GM18498 (cell line): Measurements from ENCODE around the gene ANGPTL8.

ENCODE experiments used
- ATAC-seq: cut with Tn5 transposase; IDR thresholded peaks from one replicate; pipeline ENCODE4 v1.9.1; 2021; ENCODE audit warnings: mild to moderate bottlenecking, moderate library complexity; ENCODE audit not compliant: unreplicated experiment

ANGPTL8 gene

DNA sequence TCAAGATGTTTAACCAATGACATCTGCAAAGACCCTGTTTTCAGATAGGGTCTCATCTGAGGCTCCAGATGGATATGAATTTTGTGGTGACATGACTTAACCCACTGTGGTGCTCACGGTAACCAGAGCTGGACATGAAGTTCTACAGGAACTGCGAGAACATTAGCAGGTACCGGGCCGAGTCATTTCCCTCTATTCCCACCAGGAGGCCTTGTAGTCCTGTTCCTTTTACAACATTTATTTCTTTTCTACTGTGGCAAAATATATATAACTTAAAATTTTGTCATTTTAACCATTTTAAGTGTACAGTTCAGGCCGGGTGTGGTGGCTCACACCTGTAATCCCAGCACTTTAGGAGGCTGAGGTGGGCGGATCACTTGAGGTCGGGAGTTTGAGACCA, 48.9 kb downstream of the ANGPTL8 start:
- ATAC-seq = no peak

DNA sequence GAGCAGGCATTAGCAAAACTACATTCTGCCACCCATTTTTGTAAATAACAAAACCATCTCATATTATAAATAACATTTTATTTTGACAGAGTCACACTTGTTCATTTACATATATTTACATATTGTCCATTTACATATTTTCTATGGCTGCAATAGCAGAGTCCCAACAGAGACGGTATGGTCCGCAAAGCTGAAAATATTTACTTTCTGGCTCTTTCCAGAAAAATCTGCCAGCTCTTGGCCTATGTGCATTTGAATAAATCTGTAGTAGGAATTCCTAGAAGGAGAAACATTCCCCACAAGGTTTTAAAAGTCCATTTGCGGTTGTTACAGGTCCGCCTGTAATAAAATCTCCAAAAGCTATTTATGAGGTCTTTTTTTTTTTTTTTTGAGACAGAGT, 50.8 kb downstream of the ANGPTL8 start:
- no peak for ATAC-seq

DNA sequence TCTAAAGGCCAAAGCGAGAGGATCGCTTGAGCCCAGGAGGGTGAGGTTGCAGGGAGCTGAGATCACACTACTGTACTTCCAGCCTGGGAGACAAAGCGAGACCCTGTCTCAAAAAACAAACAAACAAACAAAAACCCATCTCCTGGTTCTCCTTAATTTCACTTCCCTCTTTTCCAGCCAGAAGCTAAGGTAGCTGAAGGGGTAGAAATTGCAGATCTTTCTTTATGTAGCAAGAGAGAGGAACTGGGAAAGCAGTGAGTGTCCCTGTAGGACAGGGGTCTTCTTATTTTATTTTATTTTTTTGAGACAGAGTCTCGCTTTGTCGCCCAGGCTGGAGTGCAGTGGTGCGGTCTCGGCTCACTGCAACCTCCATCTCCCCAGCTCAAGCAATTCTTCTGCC, 52.0 kb downstream of the ANGPTL8 start:
- ATAC-seq = no peak
